GM12872 (cell line): ENCODE results near the gene ZNF700.

Source experiments
- TF ChIP-seq, protein P1 (sequence below): IDR thresholded peaks from 3 replicates; pipeline ENCODE4 v1.5.1; 2011; ENCODE audit warnings: low read depth, mild to moderate bottlenecking, low read length, moderate library complexity; ENCODE audit not compliant: insufficient read depth

The ZNF700 gene

DNA sequence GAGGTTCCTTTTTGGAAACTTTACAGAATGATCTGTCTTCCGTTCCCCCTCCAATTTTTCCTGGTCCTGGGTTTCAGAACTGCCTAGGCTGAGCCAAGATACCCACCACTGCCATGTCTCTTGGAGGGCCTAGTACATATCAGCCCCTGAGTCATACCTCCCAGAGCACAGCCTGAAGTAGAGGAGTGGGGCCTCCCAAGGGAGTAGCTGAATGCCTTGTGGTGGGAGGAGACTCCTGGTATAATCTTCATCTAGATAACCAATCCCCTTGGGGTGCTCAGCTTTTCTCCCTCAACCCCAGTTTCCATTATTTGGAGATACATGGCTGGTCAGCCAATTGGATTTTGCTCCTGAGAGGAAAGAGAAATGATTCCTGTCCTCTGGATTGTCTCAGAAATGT lies 70.3 kb downstream of the ZNF700 start:
- TF ChIP-seq, protein P1, sequence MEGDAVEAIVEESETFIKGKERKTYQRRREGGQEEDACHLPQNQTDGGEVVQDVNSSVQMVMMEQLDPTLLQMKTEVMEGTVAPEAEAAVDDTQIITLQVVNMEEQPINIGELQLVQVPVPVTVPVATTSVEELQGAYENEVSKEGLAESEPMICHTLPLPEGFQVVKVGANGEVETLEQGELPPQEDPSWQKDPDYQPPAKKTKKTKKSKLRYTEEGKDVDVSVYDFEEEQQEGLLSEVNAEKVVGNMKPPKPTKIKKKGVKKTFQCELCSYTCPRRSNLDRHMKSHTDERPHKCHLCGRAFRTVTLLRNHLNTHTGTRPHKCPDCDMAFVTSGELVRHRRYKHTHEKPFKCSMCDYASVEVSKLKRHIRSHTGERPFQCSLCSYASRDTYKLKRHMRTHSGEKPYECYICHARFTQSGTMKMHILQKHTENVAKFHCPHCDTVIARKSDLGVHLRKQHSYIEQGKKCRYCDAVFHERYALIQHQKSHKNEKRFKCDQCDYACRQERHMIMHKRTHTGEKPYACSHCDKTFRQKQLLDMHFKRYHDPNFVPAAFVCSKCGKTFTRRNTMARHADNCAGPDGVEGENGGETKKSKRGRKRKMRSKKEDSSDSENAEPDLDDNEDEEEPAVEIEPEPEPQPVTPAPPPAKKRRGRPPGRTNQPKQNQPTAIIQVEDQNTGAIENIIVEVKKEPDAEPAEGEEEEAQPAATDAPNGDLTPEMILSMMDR, result no peak
